ENCODE measurements around the gene MAGOH. TPM values are rescaled to one million over a fixed set of nuclear protein-coding genes. Genes with fewer than 3 reads are reported as not detected.

Gene MAGOH
- total and polyA plus RNA-seq, 2 donors (not counting 3 experiments of a cell fraction or from before 2014, with no cell fraction given) = 25.9 to 60.1 TPM

DNA sequence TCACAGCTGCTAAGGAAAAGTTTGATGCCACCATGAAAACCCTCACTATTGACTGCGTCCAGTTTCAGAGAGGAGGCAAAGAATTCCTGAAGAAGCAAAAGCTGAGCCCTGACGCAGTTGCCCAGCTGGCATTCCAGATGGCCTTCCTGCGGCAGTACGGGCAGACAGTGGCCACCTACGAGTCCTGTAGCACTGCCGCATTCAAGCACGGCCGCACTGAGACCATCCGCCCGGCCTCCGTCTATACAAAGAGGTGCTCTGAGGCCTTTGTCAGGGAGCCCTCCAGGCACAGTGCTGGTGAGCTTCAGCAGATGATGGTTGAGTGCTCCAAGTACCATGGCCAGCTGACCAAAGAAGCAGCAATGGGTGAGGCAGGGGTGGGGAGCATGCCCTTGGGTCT is 27.4 kb downstream of the MAGOH start:
- H4K20me1 ChIP-seq (replicated peaks; ENCODE audit: control insufficient read depth, extremely low read depth, insufficient read depth, low read length) = no peaks in the 10 kb centered on the region
- dilution Hi-C loops (cut with MboI; ENCODE audit: extremely low pct_ligation_motif_present, low sequenced_read_pairs) (no loop called here), intact Hi-C loops (cut with micrococcal nuclease) (no loop called here)
- no peak overlapping the region for H3K4me3 ChIP-seq (replicated peaks in 1 of 3; ENCODE audit: insufficient read depth in 1 of 3, low read depth in 1 of 3, low read length in 3 of 3)
- no peak overlapping the region for H3K9ac ChIP-seq (replicated peaks; ENCODE audit: extremely low read depth, insufficient read depth, low read length)
- CTCF ChIA-PET = no interaction called here
- H3K27ac ChIP-seq (ENCODE audit: insufficient read depth, low read depth, low read length) = no peak overlapping the region
- H3K4me2 ChIP-seq (ENCODE audit: insufficient read depth, low read length) = no peak overlapping the region
- H3K4me1 ChIP-seq (ENCODE audit: control insufficient read depth, extremely low read depth, insufficient read depth, low read length) = no peaks in the 10 kb centered on the region
- no peaks in the 10 kb centered on the region for H3K9me3 ChIP-seq (replicated peaks; ENCODE audit: control insufficient read depth, insufficient read depth, low read length)
- no peak for DNase-seq (ENCODE audit: low read depth, low spot score)
- no peak for TF ChIP-seq JUN (IDR thresholded peaks at IDR 0.05; ENCODE audit: borderline replicate concordance, insufficient read depth, insufficient read length, low read depth)
- no peak for TF ChIP-seq MYC (IDR thresholded peaks at IDR 0.05; ENCODE audit: low read depth, low read length)
- no peak for TF ChIP-seq EZH2 (IDR thresholded peaks at IDR 0.05; ENCODE audit: borderline replicate concordance, low read depth, low read length, severe bottlenecking)
- TF ChIP-seq GATA2 (IDR thresholded peaks at IDR 0.05; ENCODE audit: insufficient read depth, insufficient read length, low read depth, low read length) = no peak
- TF ChIP-seq, protein P1, sequence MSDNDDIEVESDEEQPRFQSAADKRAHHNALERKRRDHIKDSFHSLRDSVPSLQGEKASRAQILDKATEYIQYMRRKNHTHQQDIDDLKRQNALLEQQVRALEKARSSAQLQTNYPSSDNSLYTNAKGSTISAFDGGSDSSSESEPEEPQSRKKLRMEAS (IDR thresholded peaks at IDR 0.05; ENCODE audit: insufficient read depth, insufficient read length) = no peak
- TF ChIP-seq, protein P2, sequence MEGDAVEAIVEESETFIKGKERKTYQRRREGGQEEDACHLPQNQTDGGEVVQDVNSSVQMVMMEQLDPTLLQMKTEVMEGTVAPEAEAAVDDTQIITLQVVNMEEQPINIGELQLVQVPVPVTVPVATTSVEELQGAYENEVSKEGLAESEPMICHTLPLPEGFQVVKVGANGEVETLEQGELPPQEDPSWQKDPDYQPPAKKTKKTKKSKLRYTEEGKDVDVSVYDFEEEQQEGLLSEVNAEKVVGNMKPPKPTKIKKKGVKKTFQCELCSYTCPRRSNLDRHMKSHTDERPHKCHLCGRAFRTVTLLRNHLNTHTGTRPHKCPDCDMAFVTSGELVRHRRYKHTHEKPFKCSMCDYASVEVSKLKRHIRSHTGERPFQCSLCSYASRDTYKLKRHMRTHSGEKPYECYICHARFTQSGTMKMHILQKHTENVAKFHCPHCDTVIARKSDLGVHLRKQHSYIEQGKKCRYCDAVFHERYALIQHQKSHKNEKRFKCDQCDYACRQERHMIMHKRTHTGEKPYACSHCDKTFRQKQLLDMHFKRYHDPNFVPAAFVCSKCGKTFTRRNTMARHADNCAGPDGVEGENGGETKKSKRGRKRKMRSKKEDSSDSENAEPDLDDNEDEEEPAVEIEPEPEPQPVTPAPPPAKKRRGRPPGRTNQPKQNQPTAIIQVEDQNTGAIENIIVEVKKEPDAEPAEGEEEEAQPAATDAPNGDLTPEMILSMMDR (IDR thresholded peaks at IDR 0.05; ENCODE audit: extremely low read depth in 1 of 2, insufficient read depth in 1 of 2, low read depth in 1 of 2, low read length in 2 of 2) = no peak
- TF ChIP-seq POLR2A (IDR thresholded peaks at IDR 0.05; ENCODE audit: low read depth, low read length) = no peak
- TF ChIP-seq POLR2AphosphoS5 (IDR thresholded peaks at IDR 0.05; ENCODE audit: insufficient read depth, low read depth, low read length) = no peak
- TF ChIP-seq FOS (IDR thresholded peaks at IDR 0.05; ENCODE audit: borderline replicate concordance, insufficient read depth, low read length) = no peak
- BruUV-seq (replicated peaks) = no TSS peak
- no peaks in the 10 kb centered on the region for H3K9me1 ChIP-seq (replicated peaks; ENCODE audit: control insufficient read depth, extremely low read depth, insufficient read depth, low read length)
- POLR2A ChIA-PET = no interaction called here
- FAIRE-seq = no peak
- no peaks in the 10 kb centered on the region for H3K27me3 ChIP-seq (ENCODE audit: control insufficient read depth in 2 of 2, insufficient read depth in 2 of 2, low read length in 2 of 2)
- no peaks in the 10 kb centered on the region for H3K79me2 ChIP-seq (ENCODE audit: control insufficient read depth, insufficient read depth, low read length)
- H2AFZ ChIP-seq (ENCODE audit: low read depth, low read length) = no peak overlapping the region
- H3K36me3 ChIP-seq (ENCODE audit: control insufficient read depth in 2 of 2, extremely low read depth in 1 of 2, insufficient read depth in 2 of 2, low read length in 2 of 2) = peaks cover 15 to 18% of the 10 kb centered on the region in 2 experiments
